ENCODE measurements around the gene ISCA2.

DNA sequence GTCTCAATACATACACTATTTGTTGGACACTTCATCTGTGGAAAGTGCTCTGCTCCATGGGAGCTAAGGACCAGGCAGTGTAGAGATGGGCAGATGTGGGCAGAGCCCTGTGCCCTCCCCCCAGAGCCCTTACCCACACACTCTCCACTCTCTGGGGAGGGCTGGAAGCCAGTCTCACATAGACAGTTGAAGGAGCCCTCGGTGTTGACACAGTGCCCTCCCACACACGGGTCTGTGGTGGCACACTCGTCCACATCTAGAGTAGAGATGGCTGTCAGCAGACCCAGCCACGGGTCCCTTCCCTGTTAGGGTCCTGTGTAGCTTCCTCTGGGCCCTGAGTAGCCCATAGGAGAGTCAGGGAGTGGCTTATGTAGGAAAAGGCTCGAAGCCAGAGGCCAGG, 14.3 kb downstream of the ISCA2 start:
- TF ChIP-seq, protein P1, sequence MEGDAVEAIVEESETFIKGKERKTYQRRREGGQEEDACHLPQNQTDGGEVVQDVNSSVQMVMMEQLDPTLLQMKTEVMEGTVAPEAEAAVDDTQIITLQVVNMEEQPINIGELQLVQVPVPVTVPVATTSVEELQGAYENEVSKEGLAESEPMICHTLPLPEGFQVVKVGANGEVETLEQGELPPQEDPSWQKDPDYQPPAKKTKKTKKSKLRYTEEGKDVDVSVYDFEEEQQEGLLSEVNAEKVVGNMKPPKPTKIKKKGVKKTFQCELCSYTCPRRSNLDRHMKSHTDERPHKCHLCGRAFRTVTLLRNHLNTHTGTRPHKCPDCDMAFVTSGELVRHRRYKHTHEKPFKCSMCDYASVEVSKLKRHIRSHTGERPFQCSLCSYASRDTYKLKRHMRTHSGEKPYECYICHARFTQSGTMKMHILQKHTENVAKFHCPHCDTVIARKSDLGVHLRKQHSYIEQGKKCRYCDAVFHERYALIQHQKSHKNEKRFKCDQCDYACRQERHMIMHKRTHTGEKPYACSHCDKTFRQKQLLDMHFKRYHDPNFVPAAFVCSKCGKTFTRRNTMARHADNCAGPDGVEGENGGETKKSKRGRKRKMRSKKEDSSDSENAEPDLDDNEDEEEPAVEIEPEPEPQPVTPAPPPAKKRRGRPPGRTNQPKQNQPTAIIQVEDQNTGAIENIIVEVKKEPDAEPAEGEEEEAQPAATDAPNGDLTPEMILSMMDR (conservative IDR thresholded peaks at IDR 0.05; ENCODE audit: low read length) = no peak
- no peak for TF ChIP-seq EZH2phosphoT487 (IDR thresholded peaks at IDR 0.05; ENCODE audit: borderline replicate concordance)

Measured in Loucy (cell line).